Neural progenitor cell (in vitro differentiated cells): Measurements from ENCODE around the gene SLC9A5.

Experiments
- EZH2 ChIP-seq: fragments of 200-600 bp; sonication (generic); IDR thresholded peaks from 2 replicates; pipeline ENCODE4 v1.6.1; 2017; ENCODE audit warnings: antibody characterized with exemption, mild to moderate bottlenecking, moderate library complexity
- TF ChIP-seq, protein P1 (sequence below): fragments of 200-600 bp; sonication (generic); IDR thresholded peaks from 2 replicates; pipeline ENCODE4 v1.5.1; 2017; ENCODE audit warnings: antibody characterized with exemption, mild to moderate bottlenecking

DNA sequence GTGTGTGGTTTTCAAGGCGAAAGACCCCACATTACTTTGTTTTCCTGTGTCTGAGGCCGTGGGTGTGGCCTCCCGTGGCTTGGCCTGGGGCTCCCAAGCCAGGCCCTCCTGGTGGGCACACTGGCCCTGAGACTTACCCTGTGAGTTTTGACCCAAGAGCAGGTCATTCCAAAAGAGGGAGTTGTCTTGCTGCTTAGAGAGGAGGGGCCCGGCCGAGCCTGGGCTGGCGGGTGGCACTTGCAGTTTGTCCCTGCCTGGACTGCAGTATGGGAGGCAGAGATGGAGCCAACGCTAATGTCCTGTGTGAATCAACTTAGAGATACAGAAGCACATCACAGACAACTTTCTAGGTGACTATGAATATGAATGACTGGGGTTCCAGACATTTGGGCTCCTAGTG is 53.3 kb downstream of the SLC9A5 start:
- TF ChIP-seq, protein P1, sequence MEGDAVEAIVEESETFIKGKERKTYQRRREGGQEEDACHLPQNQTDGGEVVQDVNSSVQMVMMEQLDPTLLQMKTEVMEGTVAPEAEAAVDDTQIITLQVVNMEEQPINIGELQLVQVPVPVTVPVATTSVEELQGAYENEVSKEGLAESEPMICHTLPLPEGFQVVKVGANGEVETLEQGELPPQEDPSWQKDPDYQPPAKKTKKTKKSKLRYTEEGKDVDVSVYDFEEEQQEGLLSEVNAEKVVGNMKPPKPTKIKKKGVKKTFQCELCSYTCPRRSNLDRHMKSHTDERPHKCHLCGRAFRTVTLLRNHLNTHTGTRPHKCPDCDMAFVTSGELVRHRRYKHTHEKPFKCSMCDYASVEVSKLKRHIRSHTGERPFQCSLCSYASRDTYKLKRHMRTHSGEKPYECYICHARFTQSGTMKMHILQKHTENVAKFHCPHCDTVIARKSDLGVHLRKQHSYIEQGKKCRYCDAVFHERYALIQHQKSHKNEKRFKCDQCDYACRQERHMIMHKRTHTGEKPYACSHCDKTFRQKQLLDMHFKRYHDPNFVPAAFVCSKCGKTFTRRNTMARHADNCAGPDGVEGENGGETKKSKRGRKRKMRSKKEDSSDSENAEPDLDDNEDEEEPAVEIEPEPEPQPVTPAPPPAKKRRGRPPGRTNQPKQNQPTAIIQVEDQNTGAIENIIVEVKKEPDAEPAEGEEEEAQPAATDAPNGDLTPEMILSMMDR, result no peak
- no peak for TF ChIP-seq EZH2
